Activated naive CD8-positive, alpha-beta T cell treated with anti-CD3 and anti-CD28 coated beads, Interleukin-2, amount 10 ng/mL, durations not matched to agents 7 days and 5 days (primary cell): ENCODE data around the gene HIF3A. TPM values are rescaled to one million over a fixed set of nuclear protein-coding genes. Genes with fewer than 3 reads are reported as not detected.

Source experiments
- ATAC-seq: fragments of 150-1000 bp; cut with Tn5 transposase; one replicate; pipeline ENCODE4 v1.10.0; 2021; ENCODE audit warnings: low read depth, moderate library complexity
- POLR2A ChIA-PET: fragments of 350-600 bp; sonication (Branson Sonifier 250); formaldehyde crosslinking; loops from one replicate; lab custom pipeline; 2021; ENCODE audit warnings: antibody characterized with exemption; lab: Charles Lee
- DNase-seq: peaks from one replicate; pipeline ENCODE4 v3.0.0; 2021
- H3K27ac Mint-ChIP-seq: one replicate; pipeline ENCODE4 v1.8.0; 2022; ENCODE audit warnings: mild to moderate bottlenecking, mixed read lengths
- H3K27me3 Mint-ChIP-seq: one replicate; pipeline ENCODE4 v1.8.0; 2022; ENCODE audit warnings: mild to moderate bottlenecking, moderate library complexity, mixed read lengths
- H3K36me3 Mint-ChIP-seq: one replicate; pipeline ENCODE4 v1.8.0; 2021; ENCODE audit warnings: mild to moderate bottlenecking, mixed read lengths
- H3K4me1 Mint-ChIP-seq: one replicate; pipeline ENCODE4 v1.8.0; 2021; ENCODE audit warnings: mixed read lengths
- H3K4me3 Mint-ChIP-seq: one replicate; pipeline ENCODE4 v1.8.0; 2022; ENCODE audit warnings: mild to moderate bottlenecking, moderate library complexity, mixed read lengths
- H3K9me3 Mint-ChIP-seq: one replicate; pipeline ENCODE4 v1.8.0; 2021; ENCODE audit warnings: mixed read lengths
- total RNA-seq, 2 experiments: library from RNA; stranded (reverse); gene quantifications; one replicate each; pipeline ENCODE4 v1.2.3, GENCODE V29; 2021

Gene HIF3A
- total RNA-seq, 2 experiments from 2014 or later, result not detected

DNA sequence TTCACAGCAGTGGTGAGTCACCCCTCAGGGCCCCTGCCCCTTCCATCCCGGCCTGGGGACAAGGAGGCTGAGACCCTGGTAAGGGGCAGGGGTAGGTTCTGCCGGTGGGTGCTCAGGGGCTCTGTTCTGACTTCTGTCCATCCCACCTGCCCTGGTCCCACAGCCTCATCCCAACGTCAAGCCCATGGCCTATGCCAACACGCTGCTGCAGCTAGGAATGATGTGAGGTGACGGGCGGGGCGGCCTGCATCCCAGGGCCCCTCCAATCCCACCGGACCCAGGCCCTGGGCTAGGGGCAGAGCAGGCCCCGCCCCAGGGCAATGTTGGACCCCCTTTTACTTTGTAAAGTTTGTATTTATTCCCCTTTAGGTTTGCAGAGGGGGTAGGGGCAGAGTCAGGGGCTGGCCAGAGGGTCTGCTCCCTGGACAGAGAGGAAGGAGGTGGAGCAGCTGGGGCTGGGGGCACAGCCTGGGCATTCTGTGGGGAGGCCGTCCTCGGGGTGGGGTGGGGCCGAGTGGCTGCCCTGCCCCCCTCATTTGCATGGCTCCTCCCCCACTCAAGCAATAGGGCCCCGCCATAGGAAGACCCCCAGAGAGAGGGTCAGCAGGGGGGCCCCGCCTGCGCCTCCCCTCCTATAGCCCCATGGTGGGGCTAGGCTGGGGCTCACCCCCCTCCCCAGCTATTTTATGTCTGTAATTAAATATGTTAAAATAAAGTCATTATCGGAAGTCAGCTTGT lies 93.4 kb downstream of the HIF3A start:
- Mint-ChIP-seq H3K4me1 (peaks cover 3% of the 10 kb centered on the region), H3K27me3 (no peaks in the 10 kb centered on the region), H3K4me3 (no peak overlapping the region), H3K27ac (no peak overlapping the region), H3K9me3 (peaks cover 5% of the 10 kb centered on the region), H3K36me3 (peaks cover 31% of the 10 kb centered on the region)
- POLR2A ChIA-PET, result no interaction called here
- DNase-seq (no peak), ATAC-seq (no peak)

- no peaks in the 10 kb centered on the region for H3K27me3 Mint-ChIP-seq
- DNase-seq (no peak), ATAC-seq (no peak)
- no peak overlapping the region for H3K4me3 Mint-ChIP-seq
- peaks cover 29% of the 10 kb centered on the region for H3K36me3 Mint-ChIP-seq
- no peak overlapping the region for H3K27ac Mint-ChIP-seq
- POLR2A ChIA-PET, result no interaction called here
- peaks cover 6% of the 10 kb centered on the region for H3K4me1 Mint-ChIP-seq
- peaks cover 5% of the 10 kb centered on the region for H3K9me3 Mint-ChIP-seq
Measured at GRCh38 chr19:46390866-46391265, 94.0 kb downstream of the HIF3A start.

GRCh38 chr19:46391296-46392251 lies 94.7 kb downstream of the HIF3A start:
- Mint-ChIP-seq H3K36me3 (peaks cover 25% of the 10 kb centered on the region), H3K4me3 (no peak overlapping the region), H3K27ac (no peak overlapping the region), H3K9me3 (peaks cover 5% of the 10 kb centered on the region), H3K4me1 (peaks cover 6% of the 10 kb centered on the region), H3K27me3 (no peaks in the 10 kb centered on the region)
- no peak for DNase-seq
- no peak for ATAC-seq
- POLR2A ChIA-PET, result no interaction called here

DNA sequence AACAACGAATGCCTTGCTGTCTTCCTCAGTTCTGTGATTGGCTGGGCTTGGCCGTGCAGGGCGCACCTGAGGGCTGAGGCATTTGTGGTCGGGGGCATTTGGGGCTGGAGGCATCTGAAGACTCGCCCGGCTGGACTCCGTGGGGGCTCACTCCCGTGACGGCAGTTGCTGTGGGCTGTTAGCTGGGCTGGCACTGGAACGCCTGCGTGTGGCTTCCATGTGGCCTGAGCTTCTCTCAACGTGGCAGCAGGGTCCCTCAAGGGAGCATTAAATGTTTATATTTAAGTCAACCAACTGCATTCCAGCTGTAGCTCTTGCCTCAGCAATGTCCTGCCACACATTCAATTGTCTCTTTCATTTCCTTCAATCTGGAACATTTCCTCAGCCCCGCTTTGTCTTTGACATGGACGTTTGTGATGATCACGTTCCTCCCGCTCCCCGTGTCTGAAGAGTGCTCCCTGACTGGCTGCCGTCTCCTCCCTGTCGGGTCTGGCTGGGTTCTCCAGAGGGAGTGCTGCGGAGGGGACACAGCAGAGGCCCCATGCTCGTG lies 95.5 kb downstream of the HIF3A start:
- no peak overlapping the region for H3K27ac Mint-ChIP-seq
- POLR2A ChIA-PET, result no interaction called here

DNA sequence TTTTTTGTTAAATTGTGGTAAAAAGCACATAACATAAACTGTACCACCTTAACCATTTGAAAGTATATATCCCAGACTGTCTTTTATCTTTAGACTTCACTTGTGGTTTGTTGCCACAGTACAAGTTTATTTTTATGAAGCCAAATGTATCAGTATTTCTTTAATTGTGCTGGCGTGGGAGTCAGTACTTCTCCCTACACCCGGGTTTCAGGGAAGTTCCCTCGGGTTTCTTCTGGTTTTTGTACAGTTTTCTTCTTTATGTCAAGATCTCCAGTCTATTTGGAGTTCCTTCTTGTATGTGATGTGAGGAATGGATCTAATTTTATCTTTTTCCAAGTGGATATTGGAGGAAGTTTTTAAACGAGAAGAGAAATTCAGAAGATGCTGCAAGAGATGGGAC lies 96.0 kb downstream of the HIF3A start:
- no peak overlapping the region for H3K27ac Mint-ChIP-seq
- POLR2A ChIA-PET, result no interaction called here

More for the DNA sequence above, 95.5 kb downstream of the HIF3A start:
- H3K4me3 Mint-ChIP-seq, result no peak overlapping the region
- peaks cover 25% of the 10 kb centered on the region for H3K36me3 Mint-ChIP-seq
- peaks cover 5% of the 10 kb centered on the region for H3K9me3 Mint-ChIP-seq
- DNase-seq (no peak), ATAC-seq (no peak)
- H3K27me3 Mint-ChIP-seq, result no peaks in the 10 kb centered on the region
- H3K4me1 Mint-ChIP-seq, result peaks cover 6% of the 10 kb centered on the region

More for the DNA sequence above, 96.0 kb downstream of the HIF3A start:
- no peak for DNase-seq
- ATAC-seq, result no peak
- Mint-ChIP-seq H3K4me3 (no peak overlapping the region), H3K27me3 (peaks cover 4% of the 10 kb centered on the region), H3K4me1 (peaks cover 6% of the 10 kb centered on the region), H3K9me3 (peaks cover 5% of the 10 kb centered on the region), H3K36me3 (peaks cover 21% of the 10 kb centered on the region)

Other genes starting within 250 kb of the HIF3A start
- not detected for gene IGFL3, start 172.4 kb upstream of the HIF3A start, total RNA-seq
- not detected for gene IGFL2, start 148.8 kb upstream of the HIF3A start, total RNA-seq
- gene IGFL1, start 67.3 kb upstream of the HIF3A start, total RNA-seq, result not detected
- 10 to 100 TPM; 76.1 to 87.4 TPM for gene PPP5C, start 50.0 kb downstream of the HIF3A start, total RNA-seq
- not detected for gene CCDC8, start 116.5 kb downstream of the HIF3A start, total RNA-seq
- gene PNMA8C, start 131.9 kb downstream of the HIF3A start, total RNA-seq, result under 1 TPM in 1 of 2 experiments, not detected in 1; 0.11 TPM
- 1 to 10 TPM; 1.7 to 1.8 TPM for gene PNMA8A, start 174.5 kb downstream of the HIF3A start, total RNA-seq
- under 1 TPM; 0.22 to 0.23 TPM for gene PNMA8B, start 198.8 kb downstream of the HIF3A start, total RNA-seq